Ramos (cell line): ENCODE data around the gene CYBB.

Experiments used
- in situ Hi-C: fragments of 300-500 bp; cut with MboI; formaldehyde crosslinking; loops from one replicate; pipeline ENCODE4 v1.14.3; 2022; ENCODE audit warnings: low sequenced_read_pairs; ENCODE audit not compliant: unreplicated experiment

Gene CYBB

GRCh38 chrX:37824491-37825214 lies 44.8 kb downstream of the CYBB start:
- in situ Hi-C loops = loop anchor here (5.0 kb wide), 1 partner anchor 72 kb away; no protein-coding TSS in a partner anchor

- in situ Hi-C loops = no loop called here
Observed at GRCh38 chrX:37825215-37825842, 45.5 kb downstream of the CYBB start.

GRCh38 chrX:37829721-37830120 lies 49.9 kb downstream of the CYBB start:
- in situ Hi-C loops = no loop called here

- in situ Hi-C loops = no loop called here
Observed at GRCh38 chrX:37830371-37830770, 50.5 kb downstream of the CYBB start.

- in situ Hi-C loops = no loop called here
Observed at GRCh38 chrX:37834937-37835336, 55.1 kb downstream of the CYBB start.

- in situ Hi-C loops = no loop called here
Observed at GRCh38 chrX:37840931-37841330, 61.1 kb downstream of the CYBB start.

GRCh38 chrX:37844622-37845021 lies 64.8 kb downstream of the CYBB start:
- in situ Hi-C loops = no loop called here

- in situ Hi-C loops = no loop called here
Observed at GRCh38 chrX:37846141-37846540, 66.3 kb downstream of the CYBB start.

GRCh38 chrX:37846558-37846933 lies 66.7 kb downstream of the CYBB start:
- in situ Hi-C loops = no loop called here

GRCh38 chrX:37846934-37847732 lies 67.3 kb downstream of the CYBB start, which contains the start of gene DYNLT3:
Gene DYNLT3 (minus strand): TSS chrX:37847571. CDS start chrX:37847510, 61 bp downstream.
- in situ Hi-C loops = no loop called here

GRCh38 chrX:37847733-37848197 lies 67.9 kb downstream of the CYBB start:
- in situ Hi-C loops = no loop called here

GRCh38 chrX:37854148-37854547 lies 74.3 kb downstream of the CYBB start:
- in situ Hi-C loops = no loop called here

GRCh38 chrX:37854748-37855147 lies 74.9 kb downstream of the CYBB start:
- in situ Hi-C loops = no loop called here

GRCh38 chrX:37860721-37861120 lies 80.9 kb downstream of the CYBB start:
- in situ Hi-C loops = no loop called here

- in situ Hi-C loops = no loop called here
Observed at GRCh38 chrX:37862851-37863250, 83.0 kb downstream of the CYBB start.
